Heart right ventricle (tissue), 16 donors: ENCODE results near the gene FOXC1. TPM values are rescaled to one million over a fixed set of nuclear protein-coding genes. Genes with fewer than 3 reads are reported as not detected.

ENCODE experiments used
- ATAC-seq, 8 donors: fragments of 200-7000 bp; cut with Tn5 transposase; one replicate each; pipeline ENCODE4 v1.9.1; 2020; ENCODE audit warnings: mild to moderate bottlenecking in 8 of 8, moderate library complexity in 8 of 8, moderate number of reproducible peaks in 1 of 8
- DNase-seq, 2 donors: peaks; one replicate each; pipeline ENCODE4 v3.0.0-alpha.2; 2020
- H3K27ac ChIP-seq, 10 donors: fragments of 200-600 bp; sonication (generic) in 2 of 10; one replicate each; pipeline versions ENCODE4 v1.5.0 to v1.8.0; 2020 to 2022; ENCODE audit warnings: mild to moderate bottlenecking in 3 of 10
- H3K27me3 ChIP-seq, 7 donors: fragments of 200-600 bp; one replicate each; pipeline ENCODE4 v1.8.0; 2021 to 2022; ENCODE audit warnings: mild to moderate bottlenecking in 2 of 7
- H3K36me3 ChIP-seq, 9 donors: fragments of 200-600 bp; sonication (generic) in 1 of 9; one replicate each; pipeline versions ENCODE4 v1.5.0 to v1.8.0; 2020 to 2022; ENCODE audit warnings: mild to moderate bottlenecking in 2 of 9
- H3K4me1 ChIP-seq, 9 donors: fragments of 200-600 bp; sonication (generic) in 1 of 9; one replicate each; pipeline versions ENCODE4 v1.5.0 to v1.8.0; 2020 to 2022; ENCODE audit warnings: mild to moderate bottlenecking in 4 of 9
- H3K4me3 ChIP-seq, 10 donors: fragments of 200-600 bp; sonication (generic) in 2 of 10; one replicate each; pipeline versions ENCODE4 v1.5.0 to v1.8.0; 2020 to 2022; ENCODE audit warnings: mild to moderate bottlenecking in 7 of 10, moderate library complexity in 2 of 10
- H3K9me3 ChIP-seq, 11 donors: fragments of 200-600 bp in 10 of 11; sonication (generic) in 2 of 11; one replicate each; pipeline versions ENCODE4 v1.5.0 to v1.8.0; 2013 to 2022; ENCODE audit warnings: mild to moderate bottlenecking in 2 of 11, control low read depth in 1 of 11, moderate library complexity in 1 of 11
- CTCF ChIP-seq, 9 donors: fragments of 200-600 bp; sonication (generic) in 2 of 9; IDR thresholded peaks; one replicate each; pipeline versions ENCODE4 v1.5.0 to v1.8.0; 2021 to 2022; ENCODE audit warnings: antibody characterized with exemption in 9 of 9, mild to moderate bottlenecking in 5 of 9, moderate library complexity in 1 of 9
- WGBS, 2 donors: extraction: QIAGEN DNeasy Blood & Tissue Kit; methylation state at CpG; one replicate each; pipeline ENCODE4 v1.1.7; 2013; ENCODE audit warnings: inconsistent platforms in 1 of 2; 5-methylcytosine and 5-hydroxymethylcytosine counted together
- intact Hi-C, 10 donors: fragments of 100-400 bp; cut with DNase I; formaldehyde crosslinking; loops; one replicate each; pipeline versions ENCODE4 v1.11.1 to v1.14.2; 2022
- polyA plus RNA-seq, 2 donors: library from polyadenylated mRNA; stranded (reverse); fragments of 200-250 nt; gene quantifications; one replicate each; pipeline ENCODE4 v1.2.3, GENCODE V29; 2013
- total RNA-seq, 10 donors: library from RNA; stranded (reverse); fragmentation: NEBNext Ultra II Directional in 3 of 10; extraction: Animal tissue kit (Norgen Biotek cat#: 25700) in 3 of 10; gene quantifications; one replicate each; pipeline versions ENCODE4 v1.2.1 to v1.2.4, GENCODE V29; 2021 to 2023
- donor health status: Arrhythmogenic right ventricular cardiomyopathy.
- donor health status: ischemic (EF 13 %, LVEDD 7.1; RV severe dilation, severe dysfunction).
- donor health status: healthy with polysubstance abuse.
- donor health status: DM: no; HTN: yes; CAD: no.
- donor health status: DM: no; HTN: no; CAD: no.
- donor health status: ischemic (EF 25% LVEDD 6.9; RV normal size, moderate dysfunction).
- donor health status: ischemic (EF 25% LVEDD 5.7; RV mildly dilated, moderate dysfunction).
- donor health status: healthy.
- donor health status: DM: yes; HTN: yes; CAD: no.
- donor health status: Ischemic cardiomyopathy.
- donor health status: ischemic (EF 35%, LVEDD 5.7; RV mildly dilated, moderate dysfunction).
- donor health status: nonischemic (EF 11% LVEDD 7.7; RV severe dilation, severe dysfunction).
- donor health status: DM: yes; HTN: yes; CAD: no.
- donor health status: PGD.
- donor health status: ischemic (EF 29% LVEDD 5.4; RV normal size, mild dysfunction).
- donor health status: nonischemic (EF 23%, LVEDD 6.1; RV moderate dilation, normal function).

Gene FOXC1
- total and polyA plus RNA-seq, 12 donors, result 2.8 to 7.4 (median 4.0) TPM

- 77 to 88% methylated on average over 4 of the region's 4 CpGs for WGBS, 2 donors
- H3K4me3 ChIP-seq, result no peak overlapping the region
- no peaks in the 10 kb centered on the region for H3K4me1 ChIP-seq
- H3K27me3 ChIP-seq, result peaks cover 0 to 5% (median 0%) of the 10 kb centered on the region in 7 donors
- ATAC-seq (no peak), DNase-seq (no peak)
- H3K9me3 ChIP-seq, result peaks cover 0 to 15% (median 0%) of the 10 kb centered on the region in 11 donors
- H3K27ac ChIP-seq, result no peak overlapping the region
- no peak for TF ChIP-seq CTCF (IDR thresholded peaks at IDR 0.05)
- intact Hi-C loops, result no loop called here
- no peaks in the 10 kb centered on the region for H3K36me3 ChIP-seq
Observed at GRCh38 chr6:1562171-1562955, 47.4 kb upstream of the FOXC1 start.

- intact Hi-C loops, result no loop called here
- Histone ChIP-seq H3K9me3 (peaks cover 0 to 47% (median 19%) of the 10 kb centered on the region in 11 donors), H3K4me1 (no peaks in the 10 kb centered on the region), H3K27me3 (no peaks in the 10 kb centered on the region), H3K27ac (no peak overlapping the region), H3K4me3 (no peak overlapping the region), H3K36me3 (no peaks in the 10 kb centered on the region)
- 94 to 95% methylated on average over 3 of the region's 3 CpGs for WGBS, 2 donors
- no peak for ATAC-seq
- no peak for DNase-seq
- no peak for TF ChIP-seq CTCF (IDR thresholded peaks at IDR 0.05)
Observed at GRCh38 chr6:1569377-1569776, 40.3 kb upstream of the FOXC1 start.

- no peak for DNase-seq
- H3K9me3 ChIP-seq, result peaks cover 0 to 47% (median 19%) of the 10 kb centered on the region in 11 donors
- H3K4me1 ChIP-seq, result peaks cover 0 to 11% (median 0%) of the 10 kb centered on the region in 9 donors
- no peak overlapping the region for H3K4me3 ChIP-seq
- H3K27ac ChIP-seq, result no peak overlapping the region
- 69 to 85% methylated on average over 1 of the region's 1 CpG for WGBS, 2 donors
- no peaks in the 10 kb centered on the region for H3K36me3 ChIP-seq
- H3K27me3 ChIP-seq, result no peaks in the 10 kb centered on the region
- no peak for ATAC-seq
- intact Hi-C loops, result no loop called here
- no peak for TF ChIP-seq CTCF (IDR thresholded peaks at IDR 0.05)
Observed at GRCh38 chr6:1570848-1571247, 38.9 kb upstream of the FOXC1 start.

GRCh38 chr6:1572892-1573291 lies 36.8 kb upstream of the FOXC1 start:
- peak in 1 of 8 donors; percentile 25 for ATAC-seq
- Histone ChIP-seq H3K36me3 (no peaks in the 10 kb centered on the region), H3K27ac (no peak overlapping the region), H3K4me3 (no peak overlapping the region), H3K9me3 (peaks cover 0 to 45% (median 19%) of the 10 kb centered on the region in 11 donors), H3K27me3 (no peaks in the 10 kb centered on the region), H3K4me1 (peaks cover 0 to 14% (median 0%) of the 10 kb centered on the region in 9 donors)
- 48 to 77% methylated on average over 1 of the region's 1 CpG for WGBS, 2 donors
- intact Hi-C loops, result no loop called here
- no peak for TF ChIP-seq CTCF (IDR thresholded peaks at IDR 0.05)
- no peak for DNase-seq
